HG02943 (cell line): Measurements from ENCODE around the gene UBC.
"Not testable (repeated sequence)": the region's sequence is repeated elsewhere in the genome, so short reads cannot be mapped to it uniquely, and the experiment has no call there.

Experiments used
- ATAC-seq: cut with Tn5 transposase; IDR thresholded peaks from one replicate; pipeline ENCODE4 v1.9.1; 2021; ENCODE audit warnings: mild to moderate bottlenecking, low read depth, moderate library complexity; ENCODE audit not compliant: unreplicated experiment

Gene UBC

DNA sequence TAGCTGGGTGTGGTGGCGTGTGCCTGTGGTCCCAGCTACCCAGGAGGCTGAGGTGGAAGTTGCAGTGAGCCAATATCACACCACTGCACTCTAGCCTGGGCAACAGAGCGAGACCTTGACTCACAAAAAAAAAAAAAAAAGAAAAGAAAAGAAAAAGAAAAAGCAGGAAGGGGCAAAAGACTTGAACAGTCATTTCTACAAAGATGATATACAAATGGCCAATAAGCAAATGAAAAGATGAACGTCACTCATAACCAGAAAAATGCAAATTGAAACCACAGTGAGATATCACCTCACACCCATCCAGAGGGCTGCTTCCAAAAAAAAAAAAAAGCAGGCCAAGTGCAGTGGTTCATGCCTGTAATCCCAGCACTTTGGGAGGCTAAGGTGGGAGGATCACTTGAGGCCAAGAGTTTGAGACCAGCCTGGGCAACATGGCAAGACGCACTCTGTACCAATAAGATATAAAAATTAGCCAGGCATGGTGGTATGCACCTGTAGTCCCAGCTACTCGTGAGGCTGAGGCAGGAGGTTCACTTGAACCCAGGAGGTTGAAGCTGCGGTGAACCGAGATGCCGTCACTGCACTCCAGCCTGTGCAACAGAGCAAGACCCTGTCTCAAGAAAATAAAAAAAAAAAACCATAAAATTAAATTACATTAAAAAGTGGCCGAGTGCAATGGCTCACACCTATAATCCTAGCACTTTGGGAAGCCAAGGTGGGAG is 20.5 kb downstream of the UBC start:
- ATAC-seq = no peak

- ATAC-seq = no peak
Observed at GRCh38 chr12:124888260-124888659, 26.2 kb downstream of the UBC start.

DNA sequence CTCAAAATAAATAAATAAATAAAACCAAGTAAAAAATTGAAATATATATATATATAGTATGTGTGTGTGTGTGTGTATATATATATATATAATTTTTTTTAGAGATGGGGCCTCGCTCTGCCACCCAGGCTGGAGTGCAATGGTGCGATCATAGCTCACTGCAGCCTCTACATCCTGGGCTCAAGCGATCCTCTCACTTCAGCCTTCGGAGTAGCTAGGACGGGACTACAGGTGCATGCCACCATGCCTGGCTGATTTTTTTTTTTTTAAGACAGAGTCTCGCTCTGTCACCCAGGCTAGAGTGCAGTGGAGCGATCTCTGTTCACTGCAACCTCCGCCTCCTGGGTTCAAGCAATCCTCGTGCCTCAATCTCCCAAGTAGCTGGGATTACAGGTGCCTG is 26.7 kb downstream of the UBC start:
- not testable (repeated sequence) for ATAC-seq

- peak; percentile 93 for ATAC-seq
Observed at GRCh38 chr12:124884587-124885438, 29.6 kb downstream of the UBC start.

DNA sequence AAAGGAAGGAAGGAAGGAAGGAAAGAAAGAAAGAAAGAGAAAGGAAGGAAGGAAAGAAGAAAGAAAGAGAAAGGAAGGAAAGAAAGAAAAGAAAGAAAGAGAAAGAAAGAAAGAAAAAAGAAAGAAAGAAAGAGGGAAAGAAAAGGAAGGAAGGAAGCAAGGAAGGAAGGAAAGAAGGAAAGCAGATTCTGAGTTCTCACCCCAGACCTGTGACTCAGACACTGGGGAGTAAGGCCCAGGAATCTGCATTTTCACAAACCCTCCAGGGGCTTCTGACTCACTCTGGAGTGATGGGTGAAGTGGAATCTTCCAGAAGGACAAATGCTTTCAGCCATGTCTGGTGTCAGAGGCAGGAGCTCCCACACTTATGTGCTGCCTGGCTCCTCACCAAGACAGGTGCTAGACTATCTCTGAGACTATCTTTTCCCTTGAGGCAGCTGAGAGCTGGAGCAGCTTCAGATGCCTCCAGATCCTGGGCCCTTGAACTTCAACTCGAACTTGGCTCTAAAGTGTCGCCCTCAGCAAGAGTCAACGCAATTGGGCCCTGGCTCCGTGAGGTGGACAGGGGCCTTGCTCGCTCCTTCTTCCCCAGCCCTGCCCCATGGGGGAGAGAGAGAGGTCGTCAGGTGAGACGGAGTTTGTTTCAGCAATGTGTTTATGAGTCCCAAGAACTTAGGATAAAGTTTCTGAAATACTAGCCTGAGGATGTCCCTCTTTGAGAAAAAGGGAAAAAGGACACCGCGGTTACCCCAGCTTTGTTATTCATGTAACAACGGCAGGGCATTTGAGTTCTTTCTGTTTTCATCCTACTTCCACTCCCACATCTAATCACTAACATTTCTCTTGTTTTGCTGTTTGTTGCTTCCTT is 31.0 kb downstream of the UBC start:
- ATAC-seq = no peak

DNA sequence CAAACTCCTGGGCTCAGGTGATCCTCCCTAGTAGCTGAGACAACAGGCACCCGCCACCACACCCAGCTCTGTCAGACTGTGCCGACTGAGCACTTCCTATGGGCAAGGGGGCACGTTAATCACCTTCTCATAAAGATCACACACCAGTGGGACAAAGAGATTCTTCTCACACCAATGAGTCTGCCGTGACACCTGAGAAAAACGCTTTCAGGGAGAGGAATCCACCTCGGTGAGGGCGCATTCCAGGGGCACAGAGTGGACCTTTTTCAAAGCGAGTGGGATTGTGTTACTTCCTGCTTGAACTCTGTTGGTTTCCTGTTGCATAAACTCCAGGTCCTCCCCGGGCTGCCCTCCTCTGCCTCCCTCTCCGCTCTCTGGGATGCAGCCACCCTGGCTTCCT is 33.3 kb downstream of the UBC start:
- no peak for ATAC-seq

GRCh38 chr12:124880335-124880734 is 34.1 kb downstream of the UBC start:
- ATAC-seq = not testable (repeated sequence)

GRCh38 chr12:124878795-124879516 is 35.5 kb downstream of the UBC start:
- no peak for ATAC-seq

DNA sequence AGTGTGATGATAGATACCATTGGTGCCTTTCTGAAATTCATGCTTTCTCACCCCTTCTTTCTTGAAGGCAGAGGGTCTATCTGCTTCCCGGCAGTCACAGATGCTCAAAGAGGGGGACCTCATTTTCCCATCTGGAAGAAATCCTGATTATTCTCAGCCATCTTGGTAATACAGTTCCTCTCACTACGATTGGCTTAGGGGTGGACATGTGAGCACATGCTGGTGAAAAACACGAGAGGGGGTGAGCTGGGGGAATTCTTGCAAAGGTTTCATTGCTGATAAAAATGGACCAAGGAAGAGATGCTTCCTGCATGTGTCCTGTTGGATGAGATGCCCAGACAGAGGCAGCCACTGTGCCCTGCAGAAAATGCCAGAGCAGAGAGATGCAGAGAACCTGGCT is 37.0 kb downstream of the UBC start:
- ATAC-seq = no peak

DNA sequence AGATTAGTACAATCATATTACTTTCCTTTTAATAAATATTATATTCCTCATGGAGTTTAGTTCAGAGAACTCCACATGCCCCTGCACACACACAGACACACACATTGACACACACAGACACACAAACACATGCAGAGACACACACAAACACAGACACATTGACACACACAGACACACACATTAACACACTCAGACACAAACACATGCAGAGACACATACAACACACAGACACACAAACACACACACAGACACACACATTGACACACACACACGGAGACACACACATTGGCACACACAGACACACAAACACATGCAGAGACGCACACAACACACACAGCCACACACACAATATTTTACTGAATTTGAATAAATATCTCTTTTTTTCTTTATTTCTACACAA is 38.3 kb downstream of the UBC start:
- no peak for ATAC-seq

DNA sequence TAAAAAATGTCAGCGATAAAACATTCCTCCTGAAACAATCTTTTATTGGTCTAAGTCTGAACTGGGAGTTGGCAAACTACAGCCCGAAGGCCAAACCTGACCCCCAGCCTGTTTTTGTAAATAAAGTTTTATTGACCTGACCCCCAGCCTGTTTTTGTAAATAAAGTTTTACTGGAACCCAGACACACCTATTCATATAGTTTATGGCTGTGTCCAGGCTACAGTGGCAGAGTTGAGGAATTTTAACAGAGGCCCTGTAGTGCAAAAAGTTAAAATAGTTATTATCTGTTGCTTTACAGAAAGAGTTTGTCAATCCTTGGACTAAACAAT is 38.7 kb downstream of the UBC start:
- no peak for ATAC-seq

GRCh38 chr12:124874988-124875802 is 39.3 kb downstream of the UBC start:
- no peak for ATAC-seq

DNA sequence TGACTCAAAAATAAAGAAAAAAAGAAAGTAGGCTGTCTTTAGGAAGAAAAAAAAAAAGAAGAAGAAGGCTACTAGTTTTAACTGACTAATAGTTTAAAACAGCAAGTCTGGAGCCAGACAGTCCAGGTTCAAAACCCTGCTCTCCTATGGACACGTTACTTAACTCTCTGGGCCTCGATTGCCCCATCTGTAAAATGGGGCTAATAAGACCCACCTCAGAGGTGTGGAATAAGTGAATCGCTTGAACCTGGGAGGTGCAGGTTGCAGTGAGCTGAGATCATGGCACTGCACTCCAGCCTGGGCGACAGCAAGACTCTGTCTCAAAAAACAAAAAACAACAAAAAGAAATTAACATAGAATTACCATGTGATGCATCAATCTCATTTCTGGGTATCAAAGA is 40.3 kb downstream of the UBC start:
- ATAC-seq = no peak

DNA sequence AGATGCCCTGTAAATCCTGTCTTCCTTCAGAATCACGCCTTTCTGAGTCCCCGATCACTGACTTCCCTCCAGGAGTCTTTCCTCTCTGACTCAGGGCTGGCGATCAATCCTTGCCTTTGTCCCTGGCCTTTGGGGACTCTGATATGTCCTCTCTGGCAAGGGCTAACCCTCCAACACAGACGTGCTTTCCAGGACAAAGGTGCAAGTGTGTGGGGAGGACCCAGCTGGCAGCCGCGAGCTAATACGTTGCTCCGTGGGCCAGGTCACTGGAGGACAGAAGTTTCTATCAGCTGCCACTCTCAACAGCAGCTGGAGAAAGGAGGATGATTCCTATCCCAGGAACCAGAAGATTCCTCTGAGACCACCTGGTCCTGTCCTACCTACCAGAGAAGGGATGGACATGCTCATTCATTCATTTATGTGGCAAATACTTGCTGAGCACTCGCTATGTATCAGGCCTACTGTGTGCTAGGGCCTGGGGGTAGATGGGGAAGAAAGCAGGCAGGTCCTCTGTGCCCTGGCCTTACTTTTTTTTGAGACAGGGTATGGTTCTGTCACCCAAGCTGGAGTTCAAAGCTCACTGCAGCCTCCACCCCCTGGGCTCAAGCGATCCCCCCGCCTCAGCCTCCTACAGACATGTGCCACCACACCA is 42.3 kb downstream of the UBC start:
- no peak for ATAC-seq

DNA sequence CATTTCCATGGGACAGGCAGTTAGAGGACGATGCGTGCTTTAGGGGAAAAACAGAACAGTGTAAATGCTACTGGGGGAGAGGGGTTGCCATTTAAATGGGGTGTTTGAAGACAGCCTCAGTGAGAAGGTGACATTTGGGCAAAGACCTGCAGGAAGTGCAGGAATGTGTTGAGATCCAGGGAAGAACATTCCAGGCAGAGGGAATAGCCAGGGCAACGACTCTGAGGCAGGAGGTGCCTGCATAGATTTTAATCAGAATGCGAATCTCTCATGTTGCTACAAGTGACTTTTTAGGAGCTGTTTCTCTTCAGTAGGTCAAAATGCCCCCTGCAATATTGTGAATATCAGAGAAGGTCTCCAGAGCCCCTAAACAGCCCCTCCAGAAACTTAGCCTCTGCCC is 43.2 kb downstream of the UBC start:
- no peak for ATAC-seq

GRCh38 chr12:124870515-124870914 is 43.9 kb downstream of the UBC start:
- no peak for ATAC-seq

DNA sequence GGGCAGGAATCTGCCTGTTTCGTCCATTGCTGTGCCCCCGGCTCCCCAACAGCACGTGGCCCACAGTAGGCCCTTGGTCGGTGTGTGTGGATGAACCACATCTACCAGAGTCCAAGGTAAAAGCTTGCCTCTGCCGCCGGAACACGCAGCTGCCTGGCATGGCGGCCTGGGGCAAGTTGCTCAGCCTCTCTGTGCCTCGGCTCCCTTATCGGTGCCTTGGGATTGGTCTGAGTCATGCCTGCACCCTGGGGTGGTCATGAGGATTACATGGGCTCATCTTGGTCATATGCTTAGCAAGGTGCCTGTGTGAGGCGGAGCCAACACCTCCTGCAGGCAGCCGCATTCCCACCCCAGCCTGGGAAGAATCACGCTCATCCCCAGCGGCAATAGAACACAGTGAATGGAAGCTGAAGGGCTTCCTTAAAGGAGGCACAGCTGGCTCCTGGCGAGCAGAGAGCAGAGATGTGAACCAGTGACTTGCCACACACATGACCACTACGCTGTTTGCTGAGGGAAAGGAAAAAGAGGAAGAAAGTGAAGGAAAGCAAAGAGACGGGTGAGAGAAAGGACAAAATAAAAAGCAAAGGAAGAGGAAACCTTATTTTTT is 45.3 kb downstream of the UBC start:
- ATAC-seq = no peak

DNA sequence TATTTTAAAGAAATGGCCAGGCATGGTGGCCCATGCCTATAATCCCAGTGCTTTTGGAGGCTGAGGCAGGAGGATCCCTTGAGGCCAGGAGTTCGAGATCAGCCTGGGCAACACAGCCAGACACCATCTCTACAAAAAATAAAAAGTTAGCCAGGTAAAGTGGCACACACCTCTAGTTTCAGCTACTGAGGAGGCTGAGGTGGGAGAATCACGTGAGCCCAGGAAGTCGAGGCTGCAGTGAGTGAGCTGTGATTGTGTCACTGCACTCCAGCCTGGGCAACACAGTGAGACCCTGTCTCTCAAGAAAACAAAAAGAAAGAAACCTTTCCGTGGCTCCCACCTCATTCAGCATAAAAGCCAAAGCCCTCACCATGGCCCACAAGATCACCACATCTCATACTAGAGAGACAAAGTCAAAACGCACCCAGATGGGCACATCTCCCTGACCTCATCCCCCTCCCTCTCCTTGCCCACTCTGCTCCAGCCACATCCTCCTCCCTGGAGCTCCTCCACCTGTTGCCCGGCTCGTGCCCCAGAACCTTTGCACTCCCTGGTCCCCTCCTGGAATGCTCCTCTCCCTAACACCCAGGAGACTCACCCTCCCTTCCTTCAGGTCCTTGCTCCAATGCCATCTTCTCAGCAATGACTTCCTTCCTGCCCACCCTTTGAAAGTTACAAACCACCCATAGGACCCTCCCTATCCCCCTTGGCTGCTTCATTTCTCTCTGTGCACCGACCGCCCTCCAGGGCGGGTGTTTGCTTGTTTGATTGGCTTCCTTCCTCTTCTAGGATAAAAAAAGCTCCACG is 46.0 kb downstream of the UBC start:
- no peak for ATAC-seq
